Activated CD8-positive, alpha-beta memory T cell treated with anti-CD3 and anti-CD28 coated beads, Interleukin-2, amount 50 U/mL, for 24 hours (primary cell): Measurements from ENCODE around the gene PAGE2B.
"Not testable (repeated sequence)": the region's sequence is repeated elsewhere in the genome, so short reads cannot be mapped to it uniquely, and the experiment has no call there.

Experiments
- DNase-seq: peaks from one replicate; pipeline ENCODE4 v3.0.0-alpha.2; 2020; ENCODE audit errors: extremely low read depth

Gene PAGE2B, protein sequence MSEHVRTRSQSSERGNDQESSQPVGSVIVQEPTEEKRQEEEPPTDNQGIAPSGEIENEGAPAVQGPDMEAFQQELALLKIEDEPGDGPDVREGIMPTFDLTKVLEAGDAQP

DNA sequence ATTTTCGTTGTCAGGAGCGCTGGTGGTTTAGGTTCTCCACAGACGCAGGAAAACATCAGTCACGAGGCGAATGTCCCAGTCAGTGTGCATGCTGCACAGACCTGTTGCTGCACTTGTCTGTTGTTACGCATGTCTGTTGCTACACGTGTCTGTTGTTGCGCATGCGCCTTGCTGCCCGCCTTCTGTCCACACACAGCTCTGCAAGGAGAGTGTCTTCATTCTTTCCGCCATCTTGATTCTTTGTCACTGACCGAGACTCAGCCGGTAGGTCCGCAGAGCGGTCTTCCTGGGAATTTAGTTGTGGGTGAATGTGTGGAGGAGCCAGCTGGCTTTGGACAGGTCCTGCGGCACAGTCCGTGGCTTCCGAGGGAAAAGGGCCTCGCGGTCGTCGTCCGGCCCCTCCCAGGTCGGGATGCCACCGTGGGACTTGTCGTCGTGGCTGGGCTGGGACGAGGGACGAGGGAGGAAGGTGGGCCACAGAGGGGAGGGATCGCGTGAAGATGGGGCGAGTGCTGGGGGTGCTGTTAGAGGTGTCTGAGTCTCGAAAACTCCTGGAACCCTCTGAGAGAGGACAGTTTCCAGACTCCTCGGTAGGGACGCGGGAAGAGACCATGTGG is at the start of gene PAGE2B:
Gene PAGE2B, plus strand, starts transcription at position 180 of the 617 bp plus-strand sequence. CDS start 1,012 bp downstream, outside the sequence.
- DNase-seq, result no peak

DNA sequence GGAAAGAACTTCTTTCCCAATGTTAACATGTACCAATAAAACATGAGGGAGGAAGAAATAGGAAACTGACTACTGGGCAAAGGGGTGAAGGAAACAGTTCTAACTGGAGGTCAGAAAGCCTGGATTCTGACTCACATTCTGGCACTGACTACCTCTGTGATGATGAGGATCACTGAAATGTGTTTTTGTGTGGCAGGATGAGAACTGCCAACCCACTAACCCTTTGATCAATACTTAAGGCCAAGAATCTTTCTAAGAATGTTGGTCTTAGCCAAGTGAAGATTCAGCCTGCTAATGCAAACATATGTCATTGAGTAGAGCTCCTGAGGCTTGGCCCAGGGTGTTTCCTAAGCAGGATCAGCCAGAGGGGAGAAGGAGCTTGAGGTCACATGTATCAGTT is 48.7 kb upstream of the PAGE2B start:
- DNase-seq, result no peak

DNA sequence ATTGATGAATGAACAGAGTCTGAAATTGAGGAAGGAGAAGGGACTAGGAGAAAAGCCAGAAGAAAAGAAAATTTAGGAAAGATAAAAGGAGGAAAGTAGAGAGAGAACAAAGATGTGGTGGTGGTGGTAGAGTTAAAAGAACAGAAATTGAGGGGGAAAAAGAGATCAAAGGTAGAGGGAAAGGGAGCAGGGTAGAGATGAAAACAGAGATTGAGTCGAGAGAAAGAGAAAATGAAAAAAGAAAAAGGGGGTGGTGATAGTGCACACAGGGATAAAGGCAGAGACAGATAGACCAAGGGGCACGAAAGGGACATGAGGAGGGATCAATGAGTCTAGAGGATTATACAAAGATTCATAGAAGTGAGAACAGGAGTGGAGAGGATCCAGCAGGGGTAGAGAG is 48.0 kb upstream of the PAGE2B start:
- DNase-seq, result no peak

DNA sequence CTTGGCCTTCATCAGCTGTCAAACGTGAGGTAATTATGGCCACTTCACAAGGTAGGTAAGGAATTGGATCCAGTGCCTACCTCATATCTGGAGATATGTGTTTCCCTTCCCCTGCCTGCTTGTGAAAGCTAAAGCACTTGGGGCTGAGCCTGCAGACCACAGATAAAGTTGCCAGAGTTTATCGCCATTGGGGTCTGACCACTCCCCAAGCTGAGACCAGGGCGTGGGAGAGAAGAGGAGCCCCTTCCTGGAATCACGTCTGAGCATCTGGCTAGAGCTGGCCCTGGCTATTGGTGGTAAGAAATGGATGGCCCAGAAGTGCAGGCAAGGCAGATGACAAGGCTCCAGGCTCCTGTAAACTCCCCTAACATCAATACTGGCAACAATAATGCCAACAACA is 46.8 kb upstream of the PAGE2B start:
- DNase-seq, result no peak

DNA sequence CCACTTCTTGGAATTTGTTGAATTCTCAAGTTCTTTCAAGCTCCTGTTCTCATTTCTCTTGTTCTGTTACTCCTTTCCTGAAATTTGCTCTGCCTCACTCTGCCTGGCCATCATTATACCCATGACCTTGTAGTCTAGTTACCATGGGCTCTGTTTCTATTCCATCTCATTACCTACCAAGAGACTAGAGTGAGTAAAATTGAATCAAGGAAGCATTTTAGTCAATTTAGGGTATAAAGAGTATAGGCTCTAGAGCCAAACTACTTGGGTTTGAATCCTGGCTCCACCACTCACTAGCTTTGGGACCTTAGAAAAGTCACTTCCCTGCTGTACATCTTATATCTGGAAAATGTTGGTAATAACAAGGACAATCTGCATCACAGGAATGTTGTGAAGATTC is 46.2 kb upstream of the PAGE2B start:
- DNase-seq, result no peak

DNA sequence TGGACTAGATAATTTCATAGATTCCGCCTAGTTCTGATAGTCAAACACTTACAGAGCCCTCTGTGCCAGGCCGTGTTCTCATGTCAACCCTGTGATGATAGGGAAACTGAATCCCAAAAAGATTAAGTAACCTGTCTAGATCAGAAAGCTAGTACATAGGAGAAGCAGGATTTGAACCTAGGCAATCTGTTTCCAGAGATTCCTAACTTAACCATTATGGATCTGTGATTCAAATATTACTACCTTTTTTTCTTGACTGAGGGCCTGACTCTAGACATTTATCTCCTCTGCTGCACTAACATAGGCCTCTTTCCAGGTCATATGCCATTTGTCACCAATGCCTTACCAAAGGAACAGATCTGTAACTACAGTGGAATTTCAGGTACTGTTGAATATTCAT is 45.5 kb upstream of the PAGE2B start:
- no peak for DNase-seq

DNA sequence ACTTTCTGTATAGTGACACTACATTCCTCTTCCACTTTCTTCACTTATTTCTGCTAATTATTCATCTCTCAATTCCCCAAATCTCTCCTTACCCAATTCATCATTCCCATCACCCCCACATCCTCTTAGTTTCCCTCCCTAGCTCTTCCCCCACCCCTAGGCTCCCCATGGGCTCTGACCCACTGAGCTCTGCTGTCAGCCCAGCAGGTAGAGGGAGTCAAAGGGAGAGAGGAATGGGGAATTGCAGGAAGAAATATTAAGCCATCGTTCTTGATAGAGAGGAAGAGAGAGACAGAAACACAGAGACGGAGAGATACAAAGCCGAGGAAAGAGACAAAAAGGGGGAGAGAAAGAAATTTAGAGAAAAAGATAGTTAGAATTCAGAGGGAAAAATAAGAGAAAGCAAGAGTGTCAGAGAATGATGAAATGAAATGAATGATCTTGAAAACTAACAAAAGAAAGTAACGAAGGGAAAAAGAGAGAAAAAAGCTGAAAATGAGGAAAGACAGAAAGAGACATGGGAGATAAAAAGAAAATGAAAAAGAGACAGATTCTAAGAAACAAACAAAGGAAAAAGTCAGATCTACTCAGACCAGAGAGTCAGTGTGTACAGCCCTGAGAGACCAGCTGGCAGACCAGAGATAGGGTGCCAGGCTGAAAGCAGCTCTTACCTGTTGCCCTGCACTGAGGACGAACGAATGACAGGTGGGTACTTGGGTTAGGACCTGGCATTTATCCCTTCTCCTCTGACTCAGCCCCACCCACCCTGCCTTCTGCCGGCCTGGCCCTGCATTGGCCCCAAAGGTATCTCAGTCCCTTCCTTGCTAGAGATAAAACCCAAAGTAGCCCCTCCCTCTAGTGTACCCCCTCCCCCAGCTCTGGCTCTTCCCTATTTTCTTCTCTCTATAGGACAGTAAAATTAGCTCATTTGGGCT is 44.3 kb upstream of the PAGE2B start, which contains the start of gene ALAS2:
Gene ALAS2, minus strand, starts transcription at position 707 of the 935 bp plus-strand sequence. CDS start 4,977 bp downstream, outside the sequence.
- no peak for DNase-seq

DNA sequence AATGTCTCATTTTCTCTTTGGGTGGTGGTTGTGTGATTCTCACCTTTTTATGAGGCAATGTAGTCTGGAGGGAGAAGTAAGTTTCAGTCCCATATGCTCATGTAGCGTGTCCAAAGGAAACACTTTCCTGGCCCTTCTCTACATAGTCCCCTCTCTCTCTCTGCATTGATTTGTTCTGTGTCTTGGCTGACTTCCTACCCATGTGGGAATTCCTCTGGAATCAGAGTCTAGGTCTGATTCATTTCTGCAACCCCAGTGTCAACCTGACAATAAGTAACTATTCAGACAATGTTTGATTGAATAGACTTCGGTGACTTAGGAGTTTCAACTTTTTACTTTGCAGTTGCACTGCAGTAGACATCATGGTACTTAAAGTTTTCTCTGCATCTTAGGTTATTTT is 41.4 kb upstream of the PAGE2B start:
- no peak for DNase-seq

DNA sequence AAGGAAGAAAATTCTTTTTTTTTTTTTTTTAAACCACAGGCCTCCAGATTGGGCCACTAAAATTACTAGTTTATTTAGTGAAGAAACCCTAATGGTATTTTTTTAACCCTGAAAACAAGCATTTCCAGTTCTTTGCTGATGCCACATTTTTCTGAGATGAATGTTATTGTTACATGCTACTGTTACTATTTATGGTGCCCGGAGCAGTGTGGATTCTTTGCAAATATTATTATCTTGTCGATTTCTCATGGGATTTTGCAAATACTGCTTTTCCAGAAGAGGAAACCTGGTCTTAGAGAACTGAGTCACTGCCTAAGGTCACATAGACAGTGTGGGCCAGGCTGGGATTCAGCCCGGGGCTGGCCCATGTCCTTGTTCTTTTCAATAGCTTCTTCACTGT is 35.4 kb upstream of the PAGE2B start:
- DNase-seq, result no peak

DNA sequence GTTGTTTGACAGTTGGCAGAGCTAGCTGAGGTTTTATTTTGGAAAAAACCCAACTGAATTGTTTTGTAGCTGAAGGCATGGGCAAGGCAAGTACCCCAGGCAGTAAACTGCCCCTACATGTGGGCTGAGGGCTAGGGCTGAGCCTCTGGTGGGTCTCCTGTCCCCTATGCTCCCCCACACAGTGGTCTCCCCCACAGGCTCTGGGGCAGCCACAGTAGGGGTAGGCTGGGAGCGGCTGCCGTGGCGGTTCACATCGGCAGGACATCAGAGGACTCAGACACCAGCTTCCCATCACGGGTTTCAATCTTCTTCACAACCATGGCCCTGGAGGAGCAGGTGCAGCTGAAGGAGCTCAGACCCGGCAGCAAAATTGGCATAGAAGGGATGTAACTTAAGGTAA is 33.3 kb upstream of the PAGE2B start:
- no peak for DNase-seq

DNA sequence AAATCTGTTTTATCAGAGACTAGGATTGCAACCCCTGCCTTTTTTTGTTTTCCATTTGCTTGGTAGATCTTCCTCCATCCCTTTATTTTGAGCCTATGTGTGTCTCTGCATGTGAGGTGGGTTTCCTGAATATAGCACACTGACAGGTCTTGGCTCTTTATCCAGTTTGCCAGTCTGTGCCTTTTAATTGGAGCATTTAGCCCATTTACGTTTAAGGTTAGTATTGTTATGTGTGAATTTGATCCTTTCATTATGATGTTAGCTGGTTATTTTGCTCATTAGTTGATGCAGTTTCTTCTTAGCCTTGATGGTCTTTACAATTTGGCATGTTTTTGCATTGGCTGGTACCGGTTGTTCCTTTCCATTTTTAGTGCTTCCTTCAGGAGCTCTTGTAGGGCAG is 24.2 kb upstream of the PAGE2B start:
- not testable (repeated sequence) for DNase-seq

DNA sequence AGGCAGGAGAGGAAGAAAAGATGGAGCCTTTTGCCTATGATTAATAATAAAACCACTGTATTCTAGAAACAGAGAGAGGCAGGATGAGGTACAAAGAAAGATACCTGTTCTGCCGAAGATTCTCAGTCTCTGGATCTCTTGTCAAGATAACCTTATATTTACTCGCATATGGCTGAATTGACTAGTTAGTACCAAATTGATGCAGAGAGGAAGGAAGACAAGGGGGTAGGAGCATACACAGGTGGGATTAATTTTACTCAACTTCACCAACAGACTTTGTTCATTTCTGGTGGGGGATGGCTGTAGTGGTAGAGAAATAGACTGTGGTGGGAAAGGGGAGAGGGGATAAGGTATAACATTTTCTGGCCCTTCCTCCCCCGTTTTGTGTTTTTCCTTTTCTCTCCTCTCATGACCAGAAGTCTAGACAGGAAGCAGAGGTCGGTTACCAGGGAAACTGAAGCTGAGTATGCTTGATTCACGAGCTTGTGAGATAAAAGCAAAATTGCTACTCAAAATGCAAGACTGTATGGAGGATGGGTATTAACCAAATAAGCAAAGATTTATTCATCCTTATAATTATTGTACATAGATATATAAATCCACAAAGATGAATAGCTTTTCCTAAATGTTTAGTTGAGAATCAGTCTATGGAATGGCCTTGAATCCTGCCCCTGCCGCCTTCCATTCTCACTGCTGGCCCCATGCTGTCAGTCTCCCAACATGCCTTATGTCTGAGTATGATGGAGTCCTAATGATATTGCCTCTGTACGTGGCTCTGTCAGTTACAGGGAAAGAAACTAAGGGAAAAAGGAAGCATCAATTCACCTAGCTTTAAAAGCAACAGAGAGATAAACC is 17.8 kb upstream of the PAGE2B start:
- no peak for DNase-seq

DNA sequence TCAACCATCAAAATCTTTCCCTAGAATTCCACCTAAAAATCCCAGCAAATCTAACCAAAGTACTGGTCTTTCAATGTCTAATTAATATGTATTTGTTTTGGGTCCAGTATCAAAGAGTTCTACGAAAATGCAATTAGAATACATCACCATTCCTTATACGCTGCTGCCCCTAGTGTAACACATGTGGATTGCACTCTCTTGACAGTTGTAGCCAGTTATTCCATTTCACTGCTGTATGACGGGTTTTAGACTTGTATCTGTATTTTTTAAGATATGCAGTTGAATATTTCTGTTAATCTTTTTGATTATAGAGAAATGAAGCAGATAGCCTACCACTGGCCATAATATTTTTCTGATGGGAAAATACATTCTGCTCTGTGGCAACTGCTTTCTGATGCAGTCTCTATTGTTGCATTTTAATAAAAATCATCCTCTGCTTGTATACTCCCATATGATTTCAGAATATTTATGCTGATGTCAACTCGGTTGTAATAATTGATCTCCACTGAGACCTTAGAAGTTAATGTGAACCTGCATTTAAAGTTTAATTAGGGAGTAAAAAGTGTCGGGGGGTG is 17.1 kb upstream of the PAGE2B start:
- DNase-seq, result no peak

DNA sequence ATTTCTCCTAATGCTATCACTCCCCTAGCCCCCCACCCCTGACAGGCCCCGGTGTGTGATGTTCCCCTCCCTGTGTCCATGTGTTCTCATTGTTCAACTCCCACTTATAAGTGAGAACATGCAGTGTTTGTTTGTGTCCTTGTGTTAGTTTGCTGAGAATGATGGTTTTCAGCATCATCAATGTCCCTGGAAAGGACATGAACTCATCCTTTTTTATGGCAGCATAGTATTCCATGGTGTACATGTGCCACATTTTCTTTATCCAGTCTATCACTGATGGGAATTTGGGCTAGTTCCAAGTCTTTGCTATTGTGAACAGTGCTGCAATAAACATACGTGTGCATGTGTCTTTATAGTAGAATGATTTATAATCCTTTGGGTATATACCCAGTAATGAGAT is 7.7 kb upstream of the PAGE2B start:
- DNase-seq, result not testable (repeated sequence)

DNA sequence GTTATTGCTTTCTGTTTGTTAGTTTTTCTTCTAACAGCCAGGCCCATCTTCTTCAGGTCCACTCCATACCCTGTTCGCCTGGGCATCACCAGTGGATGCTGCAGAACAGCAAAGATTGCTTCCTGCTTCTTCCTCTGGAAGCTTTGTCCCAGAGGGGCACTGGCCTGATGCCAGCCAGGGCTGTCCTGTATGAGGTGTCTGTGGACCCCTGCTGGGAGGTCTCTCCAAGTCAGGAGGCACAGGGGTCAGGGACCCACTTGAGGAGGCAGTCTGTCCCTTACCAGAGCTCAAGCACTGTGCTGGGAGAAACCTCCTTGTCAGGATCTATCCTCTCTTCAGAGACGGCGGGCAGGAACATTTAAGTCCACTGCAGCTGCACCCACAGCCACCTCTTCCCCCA is 2.5 kb upstream of the PAGE2B start:
- no peak for DNase-seq

DNA sequence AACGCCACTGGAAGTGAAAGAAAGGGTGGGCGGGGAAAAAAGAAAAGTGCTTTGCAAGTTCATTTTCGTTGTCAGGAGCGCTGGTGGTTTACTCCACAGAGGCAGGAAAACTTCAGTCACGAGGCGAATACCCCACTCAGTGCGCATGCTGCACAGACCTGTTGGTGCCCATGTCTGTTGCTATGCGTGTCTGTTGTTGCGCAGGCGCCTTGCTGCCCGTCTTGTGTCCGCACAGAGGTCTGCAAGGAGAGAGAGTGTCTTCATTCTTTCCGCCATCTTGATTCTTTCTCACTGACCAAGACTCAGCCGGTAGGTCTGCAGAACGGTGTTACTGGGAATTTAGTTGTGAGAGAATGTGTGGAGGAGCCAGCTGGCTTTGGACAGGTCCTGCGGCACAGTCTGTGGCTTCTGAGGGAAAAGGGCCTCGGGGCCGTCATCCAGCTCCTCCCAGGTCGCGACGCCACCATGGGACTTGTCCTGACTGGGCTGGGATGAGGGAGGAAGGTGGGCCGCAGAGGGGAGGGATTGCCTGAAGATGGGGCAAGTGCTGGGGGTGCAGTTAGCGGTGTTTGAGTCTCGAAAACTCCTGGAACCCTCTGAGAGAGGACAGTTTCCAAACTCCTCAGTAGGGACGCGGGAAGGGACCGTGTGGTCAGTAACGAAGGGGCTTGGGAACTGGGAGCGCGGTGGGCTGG is 14.1 kb downstream of the PAGE2B start, which contains the start of gene PAGE2:
Gene PAGE2, plus strand, starts transcription at position 224 of the 695 bp plus-strand sequence. CDS start 1,003 bp downstream, outside the sequence.
- no peak for DNase-seq

DNA sequence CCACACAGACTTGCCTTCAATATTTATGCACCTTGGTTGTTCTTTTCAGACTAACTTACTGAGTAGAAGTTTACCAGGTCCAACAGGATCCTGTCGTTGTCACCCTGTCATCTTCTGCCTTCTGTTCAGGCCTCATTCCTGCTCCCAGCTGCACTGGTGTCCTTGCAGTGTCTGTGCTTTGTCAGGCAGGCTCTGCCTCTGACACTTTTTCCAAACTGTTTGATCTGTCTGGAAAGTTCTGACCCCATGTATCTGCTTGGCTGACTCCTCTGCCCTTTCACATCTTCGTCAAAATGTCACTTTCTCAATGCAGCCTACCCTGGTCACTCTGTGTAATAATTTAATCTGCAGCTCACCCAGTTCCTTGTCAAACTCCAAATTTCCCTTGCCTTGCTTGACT is 23.9 kb downstream of the PAGE2B start:
- no peak for DNase-seq

DNA sequence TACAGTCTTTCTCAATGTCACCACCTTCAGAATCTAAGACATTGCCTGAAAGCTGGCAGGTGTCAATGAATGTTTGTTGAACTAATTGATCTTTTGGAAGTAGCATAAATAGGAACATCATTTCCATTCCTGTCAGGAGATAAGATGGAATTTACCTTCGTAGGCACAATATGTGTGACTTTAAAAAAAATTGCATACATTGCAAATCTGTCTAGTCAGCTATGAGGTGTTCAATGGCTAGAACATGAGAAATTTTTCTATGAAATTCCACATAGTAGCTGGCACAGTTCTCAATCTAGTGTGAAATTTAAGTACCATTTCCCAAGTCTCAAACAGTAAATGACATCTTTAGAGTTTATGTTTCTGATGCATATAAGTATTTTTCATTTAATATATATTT is 24.3 kb downstream of the PAGE2B start:
- DNase-seq, result no peak

DNA sequence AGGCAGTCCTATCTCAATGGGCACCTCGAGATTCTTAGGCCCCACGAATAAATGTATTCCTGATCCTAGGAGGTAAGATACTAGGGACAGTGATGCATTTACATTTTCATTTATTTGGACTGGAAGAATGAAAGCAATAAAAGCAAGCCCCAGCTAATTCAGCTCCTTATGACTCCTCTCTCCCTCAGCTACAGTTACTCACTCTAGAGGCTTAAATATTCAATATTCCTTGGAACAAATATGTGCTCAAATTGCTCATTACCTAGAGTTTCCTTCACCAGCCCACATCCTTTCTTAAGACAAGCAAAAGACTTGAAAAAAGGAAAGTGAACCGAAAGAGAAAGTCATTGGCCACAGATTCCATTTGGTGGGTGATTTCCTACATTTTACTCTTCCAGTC is 27.9 kb downstream of the PAGE2B start:
- DNase-seq, result no peak

DNA sequence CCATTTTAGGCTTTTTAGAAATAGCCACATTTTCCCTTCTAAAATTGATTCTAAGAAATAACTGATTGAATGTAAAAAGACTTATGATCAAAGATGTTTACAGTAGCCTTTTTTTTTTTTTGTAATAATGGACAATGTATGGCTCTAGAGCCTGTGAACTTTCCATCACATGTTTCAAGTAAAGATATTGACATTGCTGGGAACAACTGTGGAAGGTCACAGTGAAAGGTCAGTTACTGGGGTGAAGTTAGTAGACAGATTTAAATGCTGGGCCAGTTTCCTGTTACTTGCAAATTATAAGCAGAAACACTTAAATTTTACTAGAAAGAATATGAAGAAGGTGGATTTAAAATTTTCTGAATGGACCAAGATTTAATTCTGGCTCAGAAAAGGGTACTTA is 32.4 kb downstream of the PAGE2B start:
- no peak for DNase-seq

DNA sequence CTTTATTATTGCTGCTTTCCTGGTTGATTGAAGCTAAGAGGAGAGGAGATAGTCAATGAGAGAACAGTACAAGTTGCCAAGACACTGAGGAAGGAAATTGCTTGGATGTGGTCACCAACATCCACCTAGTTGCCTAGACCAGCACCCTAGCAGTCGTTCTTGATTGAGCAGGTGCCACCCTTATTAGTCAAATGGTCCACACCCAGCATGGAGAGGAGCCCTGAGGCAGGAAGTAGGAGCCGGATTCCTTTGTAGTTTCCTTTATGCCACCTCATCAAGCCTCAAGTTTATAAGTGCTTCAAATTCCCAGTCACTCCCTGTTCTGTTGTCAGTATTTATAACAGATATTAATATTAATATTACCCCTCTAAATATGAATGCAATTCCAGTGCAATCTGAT is 33.1 kb downstream of the PAGE2B start:
- DNase-seq, result no peak
